GM12891 (cell line): ENCODE results near the gene PABPN1.

Experiments
- POLR2A ChIP-seq: IDR thresholded peaks from 2 replicates; pipeline ENCODE4 v1.6.1; 2011; ENCODE audit warnings: low read depth, low read length, control low read depth
- POLR2AphosphoS5 ChIP-seq: IDR thresholded peaks from 2 replicates; pipeline ENCODE4 v1.6.1; 2011; ENCODE audit warnings: low read depth, low read length, control low read depth
- TAF1 ChIP-seq: IDR thresholded peaks from 2 replicates; pipeline ENCODE4 v1.6.1; 2011; ENCODE audit warnings: low read depth, low read length, control low read depth

GRCh38 chr14:23301969-23302289, 19.3 kb upstream of the PABPN1 start:
- peak; percentile 82 for TF ChIP-seq POLR2A
- TF ChIP-seq POLR2AphosphoS5: no peak
- TF ChIP-seq TAF1: peak; percentile 44; the same call in 1 of the 2 replicates
